NCI-H1930 (cell line): Measurements from ENCODE around the gene LTB4R.
"Not testable (repeated sequence)": the region's sequence is repeated elsewhere in the genome, so short reads cannot be mapped to it uniquely, and the experiment has no call there.

ENCODE experiments used
- DNase-seq, 2 experiments: peaks; one replicate each; lab custom pipeline; 2025; lab: John Stamatoyannopoulos, UW

The LTB4R gene

DNA sequence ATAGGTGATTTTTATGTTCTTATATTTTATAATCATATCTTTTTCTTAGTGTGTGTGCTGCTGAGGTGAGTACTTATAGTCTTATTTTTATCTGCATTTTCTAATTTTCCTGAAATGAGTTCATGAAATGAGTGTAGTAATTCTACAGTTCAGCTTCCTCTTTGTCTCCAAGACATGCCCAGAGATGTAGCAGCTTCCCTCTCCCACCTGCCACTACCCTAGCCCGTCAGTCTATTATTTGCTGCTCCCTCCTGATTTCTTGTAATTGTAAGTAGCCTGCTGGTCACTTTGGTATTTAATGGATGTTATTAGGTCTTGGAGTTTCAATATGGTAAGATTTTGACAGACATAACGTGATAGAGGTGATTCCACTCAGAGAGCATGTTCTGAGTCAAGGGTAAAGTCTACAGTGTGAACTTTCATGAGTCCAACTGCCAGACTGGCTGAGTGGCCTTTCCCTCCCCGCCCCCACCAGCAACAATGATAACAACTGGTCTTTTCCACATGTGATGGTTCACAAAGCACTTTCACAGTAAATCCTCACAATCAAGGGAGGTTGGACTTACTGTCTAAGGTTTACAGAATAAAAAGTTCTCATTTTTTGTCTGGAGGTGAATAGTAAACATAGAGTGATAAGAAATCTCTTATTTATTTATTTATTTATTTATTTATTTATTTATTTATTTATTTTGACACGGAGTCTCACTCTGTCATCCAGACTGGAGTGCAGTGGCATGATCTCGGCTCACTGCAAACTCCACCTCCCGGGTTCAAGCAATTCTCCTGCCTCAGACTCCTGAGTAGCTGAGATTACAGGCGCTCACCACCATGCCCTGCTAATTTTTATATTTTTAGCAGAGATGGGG, 32.7 kb downstream of the LTB4R start:
- DNase-seq: no peak

DNA sequence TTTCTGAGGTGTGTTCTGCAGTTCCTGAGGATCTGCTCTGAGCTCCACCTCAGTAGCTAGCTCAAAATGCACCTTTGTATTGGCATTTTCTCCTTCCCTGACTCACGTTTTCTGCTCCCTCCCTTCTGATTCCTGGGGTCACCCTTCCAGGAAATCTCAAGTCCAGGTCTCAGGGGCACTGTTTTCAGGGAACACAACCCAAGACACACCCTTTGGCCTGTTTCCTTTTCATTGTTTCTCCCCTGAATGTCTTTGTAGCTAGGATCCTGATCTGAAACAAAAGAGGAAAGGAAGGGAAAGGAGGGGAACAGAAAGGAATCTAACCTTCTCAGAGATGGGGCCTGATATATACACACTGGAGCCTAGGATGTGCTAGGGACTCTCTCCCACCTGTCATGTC, 35.8 kb downstream of the LTB4R start:
- DNase-seq: no peak

- no peak for DNase-seq
These were observed 36.9 kb downstream of the LTB4R start for GRCh38 chr14:24348186-24348585.

DNA sequence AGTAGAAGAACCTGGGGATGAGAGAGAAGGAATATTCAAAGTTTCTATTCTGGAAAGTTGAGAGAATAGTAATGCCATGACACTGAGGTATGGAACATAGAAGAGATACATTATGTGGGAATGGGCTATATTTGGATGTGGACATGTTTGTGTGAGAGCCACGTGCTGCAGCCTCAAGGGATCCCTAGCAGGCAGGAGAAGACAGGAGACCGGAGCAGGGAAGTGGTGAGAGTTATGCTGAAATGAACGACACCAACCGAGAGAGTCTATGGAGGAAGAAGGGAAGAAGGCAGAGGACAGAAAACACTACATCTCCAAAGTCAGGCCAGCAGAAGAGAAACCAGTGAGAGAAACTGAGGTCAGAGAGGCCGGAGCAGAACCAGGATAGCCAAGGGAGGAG, 38.4 kb downstream of the LTB4R start:
- DNase-seq: no peak

GRCh38 chr14:24351517-24351916, 40.2 kb downstream of the LTB4R start:
- DNase-seq: no peak

DNA sequence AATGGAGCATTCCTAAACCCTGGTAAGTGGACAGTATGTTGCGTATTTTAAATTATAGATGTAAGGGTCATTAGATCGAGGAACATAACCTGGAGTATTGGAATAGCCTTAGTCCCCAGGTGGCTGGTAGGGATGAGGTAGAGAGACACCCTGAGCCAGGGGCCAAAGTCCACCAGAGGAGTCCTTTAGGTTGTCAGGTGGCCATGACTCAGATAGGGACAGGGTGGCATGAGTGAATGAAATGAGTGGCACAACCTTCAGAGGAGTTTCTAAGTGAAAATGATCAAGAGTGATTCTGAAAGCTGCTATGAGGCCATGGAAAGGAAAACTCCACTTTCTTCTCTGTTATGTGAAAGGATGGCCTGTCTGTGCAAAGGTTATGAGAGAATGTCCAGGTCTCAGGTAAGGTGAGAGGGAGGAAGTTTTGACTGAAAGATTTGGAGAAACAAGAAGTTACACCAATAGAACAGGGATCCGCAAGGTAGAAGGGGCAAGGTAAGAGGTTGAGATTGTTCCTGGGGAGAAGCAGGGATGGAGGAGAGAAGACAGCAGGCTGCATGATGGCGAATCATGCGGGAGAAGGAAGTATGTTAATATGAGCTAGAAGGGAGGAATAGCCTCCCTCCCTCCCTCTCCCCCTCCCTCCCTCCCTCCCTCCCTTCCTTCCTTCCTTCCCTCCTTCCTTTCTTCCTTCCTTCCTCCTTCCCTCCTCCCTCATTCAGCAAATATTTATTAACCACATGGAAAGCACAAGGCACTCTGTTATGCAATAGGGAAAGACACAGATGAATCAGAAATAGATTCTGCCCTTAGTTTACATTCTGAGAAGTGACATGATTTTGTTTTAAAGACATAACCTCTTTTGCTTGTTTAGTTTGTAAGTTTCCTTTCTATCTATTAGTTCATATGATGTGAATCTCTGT, 42.5 kb downstream of the LTB4R start:
- DNase-seq: no peak

DNA sequence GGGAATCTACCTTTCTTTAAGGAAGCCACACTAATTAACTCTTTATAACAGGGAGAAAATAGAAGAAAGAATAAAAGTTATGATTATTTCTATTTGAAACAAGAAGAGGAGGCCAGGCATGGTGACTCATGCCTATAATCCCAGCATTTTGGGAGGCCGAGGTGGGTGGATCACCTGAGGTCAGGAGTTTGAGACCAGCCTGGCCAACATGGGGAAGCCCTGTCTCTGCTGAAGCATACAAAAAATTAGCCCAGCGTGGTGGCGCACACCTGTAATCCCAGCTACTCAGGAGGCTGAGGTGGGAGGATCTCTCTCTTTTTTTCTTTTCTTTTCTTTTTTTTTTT, 43.2 kb downstream of the LTB4R start:
- DNase-seq: not testable (repeated sequence)

- no peak for DNase-seq
These were observed 43.7 kb downstream of the LTB4R start for GRCh38 chr14:24355009-24355408.

- no peak for DNase-seq
These were observed 44.9 kb downstream of the LTB4R start for GRCh38 chr14:24356208-24356607.

DNA sequence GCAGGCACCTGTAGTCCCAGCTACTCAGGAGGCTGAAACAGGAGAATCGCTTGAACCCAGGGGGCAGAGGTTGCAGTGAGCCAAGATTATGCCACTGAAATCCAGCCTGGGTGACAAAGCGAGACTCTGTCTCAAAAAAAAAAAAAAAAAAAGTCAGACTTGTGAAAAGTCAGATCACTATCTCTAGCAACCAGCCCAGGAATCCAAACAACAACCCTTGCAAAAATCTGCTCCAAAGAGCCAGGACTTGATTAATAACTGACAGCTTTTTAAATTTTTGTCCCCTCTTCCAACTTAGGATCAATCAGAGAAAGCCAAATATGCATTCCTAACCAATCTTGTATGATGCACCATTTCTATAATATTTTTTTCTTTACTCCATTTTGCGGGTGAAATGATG, 49.0 kb downstream of the LTB4R start:
- DNase-seq: no peak

DNA sequence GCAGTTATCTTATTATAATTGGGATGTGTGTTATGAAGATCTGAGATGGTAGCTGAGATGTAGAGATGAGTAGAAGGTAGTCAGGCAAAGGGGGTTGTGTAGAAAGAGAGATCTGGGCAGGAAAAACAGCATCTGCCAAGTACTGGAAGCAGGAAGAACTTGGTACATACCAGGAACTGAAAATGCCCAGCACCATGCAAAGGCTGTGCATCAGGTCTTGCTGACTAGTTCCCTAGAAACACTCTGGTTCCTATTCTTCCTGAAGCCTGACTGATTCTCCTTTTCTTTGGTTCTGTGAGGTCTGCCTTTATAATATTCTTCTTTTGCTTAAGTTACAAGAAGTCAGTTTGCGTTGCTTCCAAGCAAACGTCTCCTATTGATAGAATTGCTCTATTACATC, 50.0 kb downstream of the LTB4R start:
- no peak for DNase-seq

DNA sequence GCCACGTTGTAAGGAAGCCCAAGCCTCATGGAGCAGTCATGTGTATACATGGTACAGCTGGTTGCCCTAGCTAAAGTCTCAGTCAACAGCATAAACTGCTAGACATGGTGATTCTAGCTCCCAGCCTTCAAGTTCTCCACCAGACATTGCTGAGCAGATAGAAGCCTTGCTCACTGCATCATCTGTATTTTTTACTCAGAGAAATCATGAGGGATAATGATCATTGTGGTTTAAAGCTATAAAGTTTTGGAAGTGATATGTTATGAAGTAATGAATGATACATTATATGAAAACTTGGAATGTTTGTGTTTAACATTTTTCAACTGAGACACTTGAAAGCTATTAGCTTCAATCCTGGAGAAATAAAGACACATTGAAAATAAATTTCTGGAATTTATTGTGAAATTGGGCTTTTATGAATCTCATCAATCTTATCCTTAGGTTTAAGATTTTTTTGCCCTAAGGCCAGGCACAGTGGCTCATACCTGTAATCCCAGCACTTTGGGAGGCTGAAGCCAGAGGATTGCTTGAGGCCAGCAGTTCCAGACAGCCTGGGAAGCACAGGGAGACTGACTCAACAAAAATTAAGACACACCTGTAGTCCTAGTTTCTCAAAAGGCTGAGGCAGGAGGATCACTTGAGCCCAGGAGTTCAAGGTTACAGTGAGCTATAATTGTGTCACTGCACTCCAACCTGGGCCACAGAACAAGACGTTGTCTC, 51.1 kb downstream of the LTB4R start:
- DNase-seq: no peak

GRCh38 chr14:24363401-24363800, 52.1 kb downstream of the LTB4R start:
- no peak for DNase-seq

GRCh38 chr14:24364841-24365240, 53.5 kb downstream of the LTB4R start:
- no peak for DNase-seq

- peak; percentile 46 to 75 for DNase-seq
These were observed 54.5 kb downstream of the LTB4R start for GRCh38 chr14:24365600-24366412.

DNA sequence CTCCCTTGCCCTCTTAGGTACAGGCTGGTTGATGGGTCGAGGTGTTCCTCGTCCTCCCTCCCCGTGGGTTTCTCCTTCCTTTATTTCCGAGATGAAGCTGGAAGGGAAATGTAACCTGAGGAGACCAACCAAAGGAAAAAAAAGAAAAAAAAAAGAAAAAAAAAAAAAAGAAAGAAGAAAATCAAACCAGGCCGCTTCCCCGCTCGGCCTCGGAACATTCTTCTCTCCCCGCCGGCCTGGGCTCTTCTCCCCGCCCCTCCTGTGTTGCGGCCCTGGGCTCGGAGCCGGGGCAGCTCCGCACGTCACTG, 55.1 kb downstream of the LTB4R start:
- DNase-seq: no peak

- DNase-seq: peak; percentile 94 to 95
These were observed 55.6 kb downstream of the LTB4R start for GRCh38 chr14:24366721-24367513.
